HFFc6 (cell line): ENCODE measurements around the gene LARP1. TPM values are rescaled to one million over a fixed set of nuclear protein-coding genes. Genes with fewer than 3 reads are reported as not detected.

Experiments
- DNase-seq: peaks from one replicate; pipeline ENCODE4 v3.0.0-alpha.2; 2018
- H3K27ac Mint-ChIP-seq: 2 replicates; pipeline ENCODE4 v1.8.0; 2020; ENCODE audit warnings: mild to moderate bottlenecking, mixed read lengths
- H3K27me3 Mint-ChIP-seq: 2 replicates; pipeline ENCODE4 v1.8.0; 2021; ENCODE audit warnings: mild to moderate bottlenecking, moderate library complexity, mixed read lengths; ENCODE audit not compliant: insufficient read depth
- H3K36me3 Mint-ChIP-seq: 2 replicates; pipeline ENCODE4 v1.8.0; 2021; ENCODE audit warnings: low read depth, mixed read lengths
- H3K4me1 Mint-ChIP-seq: 2 replicates; pipeline ENCODE4 v1.8.0; 2020; ENCODE audit warnings: low read depth, mixed read lengths
- H3K4me3 Mint-ChIP-seq: 2 replicates; pipeline ENCODE4 v1.8.0; 2020; ENCODE audit warnings: mild to moderate bottlenecking, moderate library complexity, mixed read lengths
- H3K9me3 Mint-ChIP-seq: 2 replicates; pipeline ENCODE4 v1.8.0; 2020; ENCODE audit warnings: mild to moderate bottlenecking, mixed read lengths
- total RNA-seq, 6 experiments: library from RNA; stranded (reverse); fragmentation: NEBNext Ultra II Directional; extraction: Animal tissue kit (Norgen Biotek cat#: 25700); gene quantifications; 2 replicates in 1 of 6; 3 replicates in 5 of 6; pipeline ENCODE4 v1.2.3, GENCODE V29; 2021
- TF ChIP-seq, protein P1 (sequence below): fragments of 200-600 bp; sonication (generic); IDR thresholded peaks from 2 replicates; pipeline ENCODE4 v1.5.0; 2021; ENCODE audit warnings: antibody characterized with exemption, mild to moderate bottlenecking

LARP1 gene
- total RNA-seq, 6 experiments from 2014 or later: 204 to 228 (median 208) TPM

DNA sequence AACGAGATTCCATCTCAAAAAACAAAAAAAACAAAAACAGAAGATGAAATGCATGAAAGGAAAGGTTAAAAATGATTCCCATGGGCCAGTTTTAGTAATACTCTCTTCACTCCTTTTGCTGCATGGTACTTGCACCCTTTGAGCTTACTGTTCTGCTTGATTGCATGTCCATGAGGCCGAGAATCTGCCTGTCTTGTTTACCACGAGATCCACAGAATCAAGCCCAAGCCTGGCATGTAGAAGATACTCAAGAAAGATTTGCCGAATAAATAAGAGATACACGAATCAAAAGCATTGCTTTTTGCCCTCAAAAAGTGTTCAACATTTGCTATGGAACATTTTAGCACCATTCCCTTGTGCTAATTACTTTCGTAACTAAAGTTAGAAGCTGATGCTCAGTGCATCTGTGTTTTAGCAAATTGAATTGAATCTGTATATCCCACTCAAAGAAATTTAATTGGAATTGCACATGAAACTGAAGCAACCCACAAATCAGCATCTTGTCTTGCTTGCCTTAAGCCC is 94.1 kb downstream of the LARP1 start:
- DNase-seq: no peak
- Mint-ChIP-seq H3K27me3 (peaks cover 4% of the 10 kb centered on the region; the same call in 1 of the 2 replicates), H3K27ac (peak overlapping the region; percentile 86), H3K9me3 (no peaks in the 10 kb centered on the region), H3K4me1 (peaks cover 23% of the 10 kb centered on the region), H3K4me3 (peak overlapping the region; percentile 93), H3K36me3 (no peaks in the 10 kb centered on the region)
- TF ChIP-seq, protein P1, sequence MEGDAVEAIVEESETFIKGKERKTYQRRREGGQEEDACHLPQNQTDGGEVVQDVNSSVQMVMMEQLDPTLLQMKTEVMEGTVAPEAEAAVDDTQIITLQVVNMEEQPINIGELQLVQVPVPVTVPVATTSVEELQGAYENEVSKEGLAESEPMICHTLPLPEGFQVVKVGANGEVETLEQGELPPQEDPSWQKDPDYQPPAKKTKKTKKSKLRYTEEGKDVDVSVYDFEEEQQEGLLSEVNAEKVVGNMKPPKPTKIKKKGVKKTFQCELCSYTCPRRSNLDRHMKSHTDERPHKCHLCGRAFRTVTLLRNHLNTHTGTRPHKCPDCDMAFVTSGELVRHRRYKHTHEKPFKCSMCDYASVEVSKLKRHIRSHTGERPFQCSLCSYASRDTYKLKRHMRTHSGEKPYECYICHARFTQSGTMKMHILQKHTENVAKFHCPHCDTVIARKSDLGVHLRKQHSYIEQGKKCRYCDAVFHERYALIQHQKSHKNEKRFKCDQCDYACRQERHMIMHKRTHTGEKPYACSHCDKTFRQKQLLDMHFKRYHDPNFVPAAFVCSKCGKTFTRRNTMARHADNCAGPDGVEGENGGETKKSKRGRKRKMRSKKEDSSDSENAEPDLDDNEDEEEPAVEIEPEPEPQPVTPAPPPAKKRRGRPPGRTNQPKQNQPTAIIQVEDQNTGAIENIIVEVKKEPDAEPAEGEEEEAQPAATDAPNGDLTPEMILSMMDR: no peak

DNA sequence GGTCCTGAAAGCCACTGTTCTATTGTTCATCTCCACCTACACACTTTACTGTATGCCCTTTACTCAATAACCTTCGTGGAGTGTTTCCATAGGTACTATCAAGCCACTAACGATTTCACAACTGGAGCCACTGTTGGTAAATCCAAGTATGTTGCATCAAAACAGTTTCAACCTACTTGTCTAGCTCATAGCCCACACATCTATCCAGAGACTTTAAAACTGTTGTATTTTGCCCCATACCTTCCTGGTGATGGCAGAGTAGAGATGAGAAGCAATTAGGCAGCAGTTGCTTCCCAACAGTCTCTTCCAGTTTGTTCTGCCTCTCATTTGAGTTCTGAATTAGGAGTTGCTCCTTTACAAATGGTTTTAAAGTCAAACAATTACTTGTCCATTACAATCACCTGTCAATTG is 94.6 kb downstream of the LARP1 start:
- DNase-seq: peak; percentile 44
- Mint-ChIP-seq H3K9me3 (no peaks in the 10 kb centered on the region), H3K36me3 (no peaks in the 10 kb centered on the region), H3K4me1 (peaks cover 23% of the 10 kb centered on the region), H3K4me3 (peak overlapping the region; percentile 93), H3K27ac (peak overlapping the region; percentile 86), H3K27me3 (peaks cover 4% of the 10 kb centered on the region; the same call in 1 of the 2 replicates)
- TF ChIP-seq, protein P1: no peak

DNA sequence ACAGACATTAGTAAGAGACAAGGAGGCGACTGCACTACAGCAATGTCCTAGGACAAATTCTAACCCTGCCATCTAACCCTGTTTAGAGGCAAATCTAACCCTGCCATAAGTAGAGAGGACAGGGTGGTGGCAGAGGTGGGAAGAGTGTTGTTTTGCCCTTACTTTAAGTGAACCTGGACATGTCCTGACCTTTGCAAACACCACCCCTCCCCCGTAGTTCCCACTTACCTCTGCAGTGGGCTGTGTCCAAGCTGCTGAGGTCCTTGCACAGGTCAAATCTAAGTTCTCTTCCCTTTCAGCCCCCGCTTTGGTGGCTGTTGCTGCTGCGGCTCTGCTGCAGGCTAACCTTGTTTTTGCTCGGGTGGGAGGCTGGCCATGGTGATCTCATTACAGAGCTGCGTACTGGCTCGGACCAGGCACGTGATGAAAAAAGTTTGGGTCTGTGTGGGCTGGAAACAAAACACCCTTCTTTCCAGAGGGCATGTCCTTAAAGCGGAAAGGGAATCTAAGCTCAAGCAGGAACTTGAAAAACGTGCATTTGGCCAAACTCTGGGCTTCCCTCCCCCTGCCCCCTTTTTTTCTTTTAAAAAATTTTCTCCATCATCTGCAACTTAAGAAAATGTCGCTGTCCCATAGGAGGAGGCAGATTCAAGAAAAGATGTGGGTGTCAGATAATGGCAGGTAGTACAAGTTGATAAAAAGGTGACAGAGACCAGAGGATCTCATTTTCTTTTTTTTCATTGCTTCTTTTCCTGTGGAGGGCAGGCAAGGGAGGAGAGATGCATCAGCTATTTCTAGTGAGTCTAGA is 95.3 kb downstream of the LARP1 start, which contains the start of gene FAXDC2:
Gene FAXDC2 (minus strand): TSS at position 349 of the 808 bp plus-strand sequence. CDS start 12,425 bp downstream, outside the sequence.
- Mint-ChIP-seq H3K36me3 (no peaks in the 10 kb centered on the region), H3K27me3 (peaks cover 4% of the 10 kb centered on the region; the same call in 1 of the 2 replicates), H3K9me3 (no peaks in the 10 kb centered on the region), H3K4me3 (peak within 1 kb of the TSS; percentile 93), H3K27ac (peak within 1 kb of the TSS; percentile 86), H3K4me1 (peaks cover 23% of the 10 kb centered on the region)
- TF ChIP-seq, protein P1: 0 out of 2 replicates have a peak, but pooled peaks have one; percentile 8
- peak; percentile 77 for DNase-seq

DNA sequence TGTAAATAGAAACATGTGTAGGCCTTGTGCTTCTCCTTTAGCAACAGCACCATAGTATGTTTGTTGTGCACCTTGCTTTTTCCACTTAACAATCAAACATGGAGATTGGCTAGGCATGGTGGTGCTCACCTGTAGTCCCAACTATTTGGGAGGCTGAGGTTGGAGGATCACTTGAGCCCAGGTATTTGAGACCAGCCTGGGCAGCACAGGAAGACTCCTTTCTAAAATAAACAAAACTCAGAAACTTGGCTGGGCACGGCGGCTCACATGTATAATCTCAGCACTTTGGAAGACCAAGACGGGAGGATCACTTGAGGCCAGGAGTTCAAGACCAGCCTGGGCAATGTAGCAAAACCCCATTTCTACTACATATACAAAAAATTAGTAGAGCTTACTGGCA is 96.2 kb downstream of the LARP1 start:
- Mint-ChIP-seq H3K36me3 (no peaks in the 10 kb centered on the region), H3K4me3 (peak overlapping the region; percentile 93; the same call in 1 of the 2 replicates), H3K27ac (no peak overlapping the region), H3K9me3 (no peaks in the 10 kb centered on the region), H3K27me3 (peaks cover 4% of the 10 kb centered on the region; the same call in 1 of the 2 replicates), H3K4me1 (peaks cover 23% of the 10 kb centered on the region)
- DNase-seq: no peak
- TF ChIP-seq, protein P1: no peak

DNA sequence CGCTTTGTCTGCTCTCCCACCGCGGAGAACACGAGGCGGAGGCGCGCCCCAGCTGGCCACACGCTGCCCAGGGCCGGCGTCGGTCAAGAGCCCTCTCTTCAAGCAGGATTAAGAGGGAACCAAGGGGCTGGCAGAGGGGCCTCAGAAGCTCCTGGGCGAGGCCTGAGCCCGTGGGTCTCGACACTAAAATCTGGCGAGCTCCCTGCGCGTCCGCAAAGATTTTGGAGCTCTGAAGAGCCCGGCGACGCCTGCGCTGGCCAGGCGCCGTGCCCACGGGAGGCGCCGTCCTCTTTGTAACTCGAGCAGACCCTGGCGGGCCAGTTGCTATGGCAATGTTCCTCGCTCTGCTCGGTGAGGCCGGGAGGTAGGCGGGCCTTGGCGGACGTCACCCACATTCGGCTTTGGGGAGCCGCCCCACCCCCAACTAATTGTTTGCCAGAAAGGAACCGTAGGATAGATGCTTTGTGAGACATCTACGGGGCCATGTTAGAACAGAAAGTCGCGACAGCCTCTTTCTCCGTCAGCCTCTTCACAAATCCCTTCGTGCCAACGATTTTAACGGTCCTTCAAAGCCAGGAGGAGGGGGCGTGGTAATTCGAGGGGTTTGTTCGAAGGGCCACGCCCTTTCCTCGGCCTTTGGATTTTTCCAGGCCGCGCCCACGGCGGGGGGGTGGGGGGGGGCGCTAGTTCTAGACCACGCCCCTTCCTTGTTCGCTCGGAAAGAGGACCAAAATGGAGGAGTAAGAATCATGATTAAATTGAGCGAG is 102.5 kb downstream of the LARP1 start:
- peak overlapping the region; percentile 94 for H3K4me3 Mint-ChIP-seq
- H3K36me3 Mint-ChIP-seq: 0 out of 2 replicates have a peak, but pooled peaks cover 4% of the 10 kb centered on the region
- H3K9me3 Mint-ChIP-seq: no peaks in the 10 kb centered on the region
- DNase-seq: peak; percentile 96
- H3K4me1 Mint-ChIP-seq: peaks cover 36% of the 10 kb centered on the region
- TF ChIP-seq, protein P1: peak; percentile 31; the same call in 1 of the 2 replicates
- peaks cover 4% of the 10 kb centered on the region; the same call in 1 of the 2 replicates for H3K27me3 Mint-ChIP-seq
- H3K27ac Mint-ChIP-seq: peak overlapping the region; percentile 100
